Ishikawa (cell line): ENCODE measurements around the gene CHST15.

Source experiments
- CEBPB ChIP-seq: IDR thresholded peaks from 2 replicates; pipeline ENCODE4 v1.6.1; 2012
- CREB1 ChIP-seq: IDR thresholded peaks from 2 replicates; pipeline ENCODE4 v1.6.1; 2012; ENCODE audit warnings: low read depth
- EGR1 ChIP-seq: IDR thresholded peaks from 2 replicates; pipeline ENCODE4 v1.6.1; 2012
- EP300 ChIP-seq: IDR thresholded peaks from 2 replicates; pipeline ENCODE4 v1.6.1; 2012; ENCODE audit warnings: borderline replicate concordance
- FOXM1 ChIP-seq: IDR thresholded peaks from 2 replicates; pipeline ENCODE4 v1.6.1; 2012; ENCODE audit warnings: low read depth, borderline replicate concordance
- MAX ChIP-seq: IDR thresholded peaks from 2 replicates; pipeline ENCODE4 v1.6.1; 2012
- NFIC ChIP-seq: IDR thresholded peaks from 2 replicates; pipeline ENCODE4 v1.6.1; 2012
- RAD21 ChIP-seq: IDR thresholded peaks from 2 replicates; pipeline ENCODE4 v1.6.1; 2012; ENCODE audit warnings: low read depth
- TAF1 ChIP-seq: IDR thresholded peaks from 2 replicates; pipeline ENCODE4 v1.6.1; 2012; ENCODE audit warnings: low read depth, mild to moderate bottlenecking
- TCF12 ChIP-seq: IDR thresholded peaks from 2 replicates; pipeline ENCODE4 v1.6.1; 2012; ENCODE audit warnings: low read depth
- TEAD4 ChIP-seq: IDR thresholded peaks from 2 replicates; pipeline ENCODE4 v1.6.1; 2012
- YY1 ChIP-seq: IDR thresholded peaks from 2 replicates; pipeline ENCODE4 v1.6.1; 2012; ENCODE audit warnings: low read depth
- ZBTB7A ChIP-seq: IDR thresholded peaks from 2 replicates; pipeline ENCODE4 v1.6.1; 2012; ENCODE audit warnings: low read depth
- TF ChIP-seq, protein P1 (sequence below): IDR thresholded peaks from 2 replicates; pipeline ENCODE4 v1.6.1; 2012
- TF ChIP-seq, protein P2 (sequence below): IDR thresholded peaks from 2 replicates; pipeline ENCODE4 v1.6.1; 2012; ENCODE audit warnings: low read depth, mild to moderate bottlenecking

The CHST15 gene

DNA sequence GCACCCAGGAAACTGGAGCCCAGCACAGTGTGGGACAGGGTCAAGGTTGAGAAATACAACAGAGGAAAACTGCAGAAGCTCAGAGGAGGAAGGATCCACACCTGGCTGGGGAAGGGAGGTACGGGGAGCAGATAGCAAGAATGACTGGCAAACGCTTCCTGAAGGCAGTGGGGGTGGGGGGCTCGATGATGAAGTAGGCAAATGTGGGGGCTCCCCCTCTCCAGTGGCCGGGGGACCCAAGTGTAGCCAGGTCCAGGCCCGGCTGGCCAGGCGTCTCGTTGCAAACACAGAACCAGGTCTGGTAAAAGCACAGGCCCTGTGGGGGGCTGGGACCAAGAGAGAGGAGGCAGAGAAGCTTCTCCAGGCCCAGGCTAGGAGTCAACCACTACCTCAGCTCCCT, 7.7 kb downstream of the CHST15 start:
- TF ChIP-seq TAF1 (no peak), YY1 (no peak), RAD21 (no peak), CREB1 (no peak), NFIC (no peak)
- TF ChIP-seq, protein P1, sequence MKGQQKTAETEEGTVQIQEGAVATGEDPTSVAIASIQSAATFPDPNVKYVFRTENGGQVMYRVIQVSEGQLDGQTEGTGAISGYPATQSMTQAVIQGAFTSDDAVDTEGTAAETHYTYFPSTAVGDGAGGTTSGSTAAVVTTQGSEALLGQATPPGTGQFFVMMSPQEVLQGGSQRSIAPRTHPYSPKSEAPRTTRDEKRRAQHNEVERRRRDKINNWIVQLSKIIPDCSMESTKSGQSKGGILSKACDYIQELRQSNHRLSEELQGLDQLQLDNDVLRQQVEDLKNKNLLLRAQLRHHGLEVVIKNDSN = no peak

GRCh38 chr10:124084708-124085107, 8.7 kb downstream of the CHST15 start:
- no peak for TF ChIP-seq EP300

DNA sequence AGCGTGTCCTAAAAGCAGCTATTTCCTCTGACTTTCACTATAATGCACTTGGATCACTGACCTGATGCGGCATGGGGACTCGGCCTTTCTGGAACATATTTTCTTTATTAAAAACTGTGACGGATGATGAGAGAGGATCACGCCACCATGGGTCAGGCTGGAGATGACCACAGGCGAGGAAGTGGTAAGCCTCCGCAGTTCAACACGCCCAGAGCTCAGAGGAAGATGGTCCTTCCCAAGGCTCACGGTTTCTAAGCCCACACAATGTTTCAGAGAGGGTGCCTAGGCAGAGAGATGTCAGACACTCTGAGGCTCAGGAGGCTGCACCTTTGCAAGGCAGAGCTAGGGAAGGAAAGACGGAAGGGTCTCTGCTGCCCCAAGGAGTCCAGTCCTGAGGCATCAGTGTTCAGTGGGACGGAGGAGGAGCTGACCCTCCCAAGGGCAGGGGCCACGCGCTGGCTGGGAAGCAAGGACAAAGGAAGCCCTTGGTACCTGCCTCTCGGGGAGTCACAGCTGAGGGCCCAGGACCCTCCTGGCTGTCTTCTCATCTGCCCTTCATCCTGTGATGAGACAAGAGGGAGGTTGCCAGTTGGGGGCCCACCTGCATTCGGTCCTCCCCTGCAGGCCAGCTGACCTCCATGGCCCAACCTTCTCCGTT, 9.5 kb downstream of the CHST15 start:
- TF ChIP-seq FOXM1 (no peak), RAD21 (no peak), YY1 (no peak), TAF1 (no peak), EGR1 (no peak), MAX (no peak), CREB1 (no peak), ZBTB7A (no peak), NFIC (no peak), TEAD4 (no peak), TCF12 (no peak)
- TF ChIP-seq, protein P2, sequence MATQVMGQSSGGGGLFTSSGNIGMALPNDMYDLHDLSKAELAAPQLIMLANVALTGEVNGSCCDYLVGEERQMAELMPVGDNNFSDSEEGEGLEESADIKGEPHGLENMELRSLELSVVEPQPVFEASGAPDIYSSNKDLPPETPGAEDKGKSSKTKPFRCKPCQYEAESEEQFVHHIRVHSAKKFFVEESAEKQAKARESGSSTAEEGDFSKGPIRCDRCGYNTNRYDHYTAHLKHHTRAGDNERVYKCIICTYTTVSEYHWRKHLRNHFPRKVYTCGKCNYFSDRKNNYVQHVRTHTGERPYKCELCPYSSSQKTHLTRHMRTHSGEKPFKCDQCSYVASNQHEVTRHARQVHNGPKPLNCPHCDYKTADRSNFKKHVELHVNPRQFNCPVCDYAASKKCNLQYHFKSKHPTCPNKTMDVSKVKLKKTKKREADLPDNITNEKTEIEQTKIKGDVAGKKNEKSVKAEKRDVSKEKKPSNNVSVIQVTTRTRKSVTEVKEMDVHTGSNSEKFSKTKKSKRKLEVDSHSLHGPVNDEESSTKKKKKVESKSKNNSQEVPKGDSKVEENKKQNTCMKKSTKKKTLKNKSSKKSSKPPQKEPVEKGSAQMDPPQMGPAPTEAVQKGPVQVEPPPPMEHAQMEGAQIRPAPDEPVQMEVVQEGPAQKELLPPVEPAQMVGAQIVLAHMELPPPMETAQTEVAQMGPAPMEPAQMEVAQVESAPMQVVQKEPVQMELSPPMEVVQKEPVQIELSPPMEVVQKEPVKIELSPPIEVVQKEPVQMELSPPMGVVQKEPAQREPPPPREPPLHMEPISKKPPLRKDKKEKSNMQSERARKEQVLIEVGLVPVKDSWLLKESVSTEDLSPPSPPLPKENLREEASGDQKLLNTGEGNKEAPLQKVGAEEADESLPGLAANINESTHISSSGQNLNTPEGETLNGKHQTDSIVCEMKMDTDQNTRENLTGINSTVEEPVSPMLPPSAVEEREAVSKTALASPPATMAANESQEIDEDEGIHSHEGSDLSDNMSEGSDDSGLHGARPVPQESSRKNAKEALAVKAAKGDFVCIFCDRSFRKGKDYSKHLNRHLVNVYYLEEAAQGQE = no peak

- no peak for TF ChIP-seq EGR1
- TF ChIP-seq, protein P2 = no peak
These were observed 10.2 kb downstream of the CHST15 start for GRCh38 chr10:124083047-124083739.

- TF ChIP-seq TCF12 (no peak), MAX (no peak), FOXM1 (no peak), EP300 (no peak), YY1 (no peak)
- TF ChIP-seq, protein P1 = no peak
These were observed 10.8 kb downstream of the CHST15 start for GRCh38 chr10:124082555-124082954.

GRCh38 chr10:124081547-124082140, 11.8 kb downstream of the CHST15 start:
- TF ChIP-seq RAD21 = no peak
- no peak for TF ChIP-seq FOXM1
- no peak for TF ChIP-seq CREB1

- no peak for TF ChIP-seq TEAD4
- TF ChIP-seq EGR1 = no peak
- no peak for TF ChIP-seq ZBTB7A
- TF ChIP-seq FOXM1 = no peak
- TF ChIP-seq TAF1 = no peak
- TF ChIP-seq, protein P1 = no peak
- TF ChIP-seq TCF12 = no peak
- TF ChIP-seq CREB1 = no peak
- TF ChIP-seq NFIC = no peak
- TF ChIP-seq EP300 = no peak
- TF ChIP-seq MAX = no peak
- no peak for TF ChIP-seq YY1
- TF ChIP-seq, protein P2 = no peak
- no peak for TF ChIP-seq CEBPB
- TF ChIP-seq RAD21 = no peak
These were observed 13.5 kb downstream of the CHST15 start for GRCh38 chr10:124079864-124080263.
